Esophagus muscularis mucosa (tissue), 4 donors: ENCODE results near the gene CNOT1. TPM values are rescaled to one million over a fixed set of nuclear protein-coding genes. Genes with fewer than 3 reads are reported as not detected.

ENCODE experiments used
- DNase-seq: peaks from one replicate; pipeline ENCODE4 v3.0.0-alpha.2; 2017; ENCODE audit errors: extremely low spot score
- H3K27ac ChIP-seq, 4 donors: fragments of 200-600 bp; sonication (generic); replicated peaks in 1 of 4; 1 replicate in 3 of 4; 2 replicates in 1 of 4; pipeline ENCODE4 v1.5.1; 2016 to 2019; ENCODE audit warnings: mild to moderate bottlenecking in 1 of 4
- H3K27me3 ChIP-seq, 4 donors: fragments of 200-600 bp; sonication (generic); one replicate each; pipeline versions ENCODE4 v1.5.1 to v1.6.0; 2016 to 2019
- H3K36me3 ChIP-seq, 4 donors: fragments of 200-600 bp; sonication (generic); one replicate each; pipeline ENCODE4 v1.5.1; 2016 to 2019
- H3K4me1 ChIP-seq, 4 donors: fragments of 200-600 bp; sonication (generic); one replicate each; pipeline ENCODE4 v1.5.1; 2016 to 2019
- H3K4me3 ChIP-seq, 4 donors: fragments of 200-600 bp; sonication (generic); 1 replicate in 2 of 4; 2 replicates in 2 of 4; pipeline ENCODE4 v1.5.1; 2016 to 2019; ENCODE audit warnings: mild to moderate bottlenecking in 4 of 4, moderate library complexity in 1 of 4
- H3K9me3 ChIP-seq, 4 donors: fragments of 200-600 bp; sonication (generic); 1 replicate in 3 of 4; 2 replicates in 1 of 4; pipeline ENCODE4 v1.5.1; 2016 to 2019
- EP300 ChIP-seq: sonication (generic); formaldehyde crosslinking; IDR thresholded peaks from one replicate; pipeline ENCODE4 v1.6.1; 2017; ENCODE audit warnings: antibody characterized with exemption
- POLR2A ChIP-seq: fragments of 450-650 bp; IDR thresholded peaks from one replicate; pipeline ENCODE4 v1.6.1; 2017; ENCODE audit warnings: antibody characterized with exemption, moderate library complexity, mild to moderate bottlenecking, low read depth
- POLR2AphosphoS5 ChIP-seq, 2 donors: sonication (generic); formaldehyde crosslinking; IDR thresholded peaks; one replicate each; pipeline ENCODE4 v1.6.1; 2017; ENCODE audit warnings: antibody characterized with exemption in 2 of 2
- WGBS: methylation state at CpG from one replicate; pipeline ENCODE4 v1.1.5; 2018; 5-methylcytosine and 5-hydroxymethylcytosine counted together
- intact Hi-C: fragments of 100-400 bp; cut with DNase I; formaldehyde crosslinking; loops from one replicate; pipeline ENCODE4 v1.15.1; 2023
- total RNA-seq, 4 donors: library from RNA; depleted of rRNA; stranded (reverse); fragments of >200 nt; gene quantifications; one replicate each; pipeline versions ENCODE4 v1.1.0 to v1.2.1, GENCODE V29; 2016
- TF ChIP-seq, protein P1 (sequence below), 3 experiments: fragments of 200-600 bp in 2 of 3; fragments of 450-650 bp in 1 of 3; sonication (generic) in 2 of 3; IDR thresholded peaks; one replicate each; pipeline ENCODE4 v1.5.1; 2017 to 2019; ENCODE audit warnings: antibody characterized with exemption in 3 of 3, mild to moderate bottlenecking in 2 of 3, moderate library complexity in 1 of 3

The CNOT1 gene
- total RNA-seq, 4 donors from 2014 or later: 92.1 to 97.6 (median 95.6) TPM

DNA sequence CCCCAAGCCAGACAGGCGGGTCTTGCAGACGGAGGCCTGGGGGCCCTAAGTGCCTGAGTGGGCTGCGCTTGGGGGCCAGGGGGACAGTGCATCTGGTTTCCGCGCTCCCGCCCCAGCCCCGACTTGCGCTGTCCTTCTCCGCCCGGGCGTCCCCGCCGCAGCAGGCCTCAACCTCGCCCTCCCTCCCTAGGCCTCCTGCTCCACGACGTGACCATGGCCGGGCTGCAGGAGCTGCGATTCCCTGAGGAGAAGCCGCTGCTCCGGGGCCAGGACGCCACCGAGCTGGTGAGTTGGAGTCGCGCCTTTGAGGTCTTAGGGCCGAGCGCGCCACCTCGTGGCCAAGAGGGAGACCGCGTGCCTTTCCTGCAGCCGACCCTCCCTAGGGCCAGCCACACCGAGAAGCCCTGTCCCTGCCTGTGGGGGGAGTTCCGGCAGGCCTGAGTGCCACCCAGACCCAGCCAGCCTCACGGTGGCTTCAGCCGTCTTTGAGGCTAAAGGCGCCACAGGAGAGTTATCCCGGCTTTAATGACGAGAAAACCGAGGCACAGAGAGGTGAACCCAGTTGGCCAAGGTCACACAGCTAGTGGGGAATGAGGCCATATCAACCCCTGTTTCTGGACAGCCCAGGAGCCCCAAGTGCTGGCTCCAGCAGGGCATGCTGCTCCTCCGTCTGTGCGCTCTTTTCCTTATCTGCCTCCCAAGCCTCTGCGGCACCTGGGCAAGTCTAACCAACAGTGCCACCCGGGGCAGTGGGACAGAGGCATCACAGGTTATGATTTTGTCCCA lies 141.9 kb downstream of the CNOT1 start:
- DNase-seq: no peak
- no peaks in the 10 kb centered on the region for H3K9me3 ChIP-seq
- H3K36me3 ChIP-seq: peaks cover 0 to 10% (median 0%) of the 10 kb centered on the region in 4 donors
- intact Hi-C loops: loop anchor here (1.0 to 5.0 kb wide), 2 partner anchors 151 to 465 kb away; no protein-coding TSS in a partner anchor
- WGBS: 48% methylated on average over 10 of the region's 43 CpGs
- TF ChIP-seq POLR2AphosphoS5 (IDR thresholded peaks at IDR 0.05): peak in 1 of 2 donors; percentile 34
- TF ChIP-seq, protein P1, sequence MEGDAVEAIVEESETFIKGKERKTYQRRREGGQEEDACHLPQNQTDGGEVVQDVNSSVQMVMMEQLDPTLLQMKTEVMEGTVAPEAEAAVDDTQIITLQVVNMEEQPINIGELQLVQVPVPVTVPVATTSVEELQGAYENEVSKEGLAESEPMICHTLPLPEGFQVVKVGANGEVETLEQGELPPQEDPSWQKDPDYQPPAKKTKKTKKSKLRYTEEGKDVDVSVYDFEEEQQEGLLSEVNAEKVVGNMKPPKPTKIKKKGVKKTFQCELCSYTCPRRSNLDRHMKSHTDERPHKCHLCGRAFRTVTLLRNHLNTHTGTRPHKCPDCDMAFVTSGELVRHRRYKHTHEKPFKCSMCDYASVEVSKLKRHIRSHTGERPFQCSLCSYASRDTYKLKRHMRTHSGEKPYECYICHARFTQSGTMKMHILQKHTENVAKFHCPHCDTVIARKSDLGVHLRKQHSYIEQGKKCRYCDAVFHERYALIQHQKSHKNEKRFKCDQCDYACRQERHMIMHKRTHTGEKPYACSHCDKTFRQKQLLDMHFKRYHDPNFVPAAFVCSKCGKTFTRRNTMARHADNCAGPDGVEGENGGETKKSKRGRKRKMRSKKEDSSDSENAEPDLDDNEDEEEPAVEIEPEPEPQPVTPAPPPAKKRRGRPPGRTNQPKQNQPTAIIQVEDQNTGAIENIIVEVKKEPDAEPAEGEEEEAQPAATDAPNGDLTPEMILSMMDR (IDR thresholded peaks at IDR 0.05): peak in 2 of 3 experiments; percentile 85 to 93
- TF ChIP-seq EP300: no peak
- no peak for TF ChIP-seq POLR2A
- no peak overlapping the region for H3K27ac ChIP-seq
- H3K27me3 ChIP-seq: no peaks in the 10 kb centered on the region
- H3K4me1 ChIP-seq: peaks cover 10 to 32% (median 14%) of the 10 kb centered on the region in 4 donors
- H3K4me3 ChIP-seq: peak overlapping the region; percentile 31 to 45 (median 36)

DNA sequence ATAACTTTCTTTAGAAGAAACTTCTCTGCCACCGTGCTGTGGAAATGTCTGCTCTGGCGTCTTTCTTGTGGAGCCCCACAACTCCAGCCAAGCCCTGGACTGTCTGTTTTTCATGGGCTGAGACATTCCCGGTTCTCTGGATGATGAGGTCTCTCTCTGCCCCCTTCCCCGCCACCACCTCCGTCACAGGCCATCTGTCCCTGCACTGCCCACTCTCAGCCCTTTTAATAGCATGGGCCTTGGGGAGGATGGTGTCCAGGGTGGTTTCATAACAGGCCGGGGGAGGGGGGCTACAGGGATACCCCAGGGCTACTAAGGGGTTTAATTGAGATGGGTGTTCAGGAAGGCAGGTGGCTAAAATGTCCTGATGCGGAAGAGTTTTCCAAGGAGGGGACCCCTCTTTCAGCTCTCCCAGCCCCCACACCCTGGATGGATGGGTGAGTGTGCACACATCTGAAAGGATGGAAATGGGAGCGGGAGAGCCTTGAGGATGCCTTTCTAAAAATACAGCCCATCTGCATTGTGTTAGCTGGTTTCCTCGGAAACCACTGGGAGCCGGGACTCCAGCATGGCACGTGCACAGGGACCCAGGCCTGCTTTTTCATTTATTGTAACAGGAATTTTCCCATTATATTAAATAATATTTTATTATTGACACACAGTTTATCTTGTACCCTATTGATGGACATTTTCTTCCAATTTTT lies 144.3 kb downstream of the CNOT1 start:
- WGBS: 64% methylated on average over 11 of the region's 11 CpGs
- TF ChIP-seq EP300 (no peak), POLR2A (no peak), POLR2AphosphoS5 (IDR thresholded peaks at IDR 0.05) (no peak)
- TF ChIP-seq, protein P1 (IDR thresholded peaks at IDR 0.05): no peak
- Histone ChIP-seq H3K36me3 (peaks cover 0 to 8% (median 0%) of the 10 kb centered on the region in 4 donors), H3K27me3 (no peaks in the 10 kb centered on the region), H3K27ac (no peak overlapping the region), H3K4me1 (peaks cover 10 to 40% (median 14%) of the 10 kb centered on the region in 4 donors), H3K9me3 (no peaks in the 10 kb centered on the region), H3K4me3 (no peak overlapping the region)
- intact Hi-C loops: loop anchor here (5.0 kb wide), 1 partner anchor 463 kb away; no protein-coding TSS in a partner anchor
- DNase-seq: no peak

DNA sequence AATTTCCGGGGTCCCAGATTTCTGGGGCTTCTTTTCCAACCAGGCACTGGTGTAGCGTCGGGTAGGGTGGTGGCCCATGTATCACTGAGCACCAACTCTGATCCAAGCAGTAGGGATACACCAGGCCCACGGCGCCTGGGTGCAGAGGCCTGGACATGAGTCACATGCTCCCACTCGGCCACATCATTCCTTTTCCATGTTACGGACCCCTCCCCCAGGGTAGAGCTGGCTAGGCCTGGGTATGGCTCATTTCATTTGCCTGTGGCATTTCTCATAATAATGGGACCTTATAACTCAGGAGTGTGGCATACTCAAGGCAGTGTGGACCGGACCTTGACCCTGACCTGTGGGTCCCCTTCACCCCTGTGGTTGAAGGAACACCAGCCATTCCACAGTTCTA lies 147.7 kb downstream of the CNOT1 start:
- intact Hi-C loops: no loop called here
- no peak for DNase-seq
- Histone ChIP-seq H3K9me3 (no peaks in the 10 kb centered on the region), H3K36me3 (no peaks in the 10 kb centered on the region), H3K4me3 (no peak overlapping the region), H3K27me3 (no peaks in the 10 kb centered on the region), H3K27ac (no peak overlapping the region), H3K4me1 (peaks cover 3 to 45% (median 5%) of the 10 kb centered on the region in 4 donors)
- WGBS: 81% methylated on average over 5 of the region's 8 CpGs
- TF ChIP-seq, protein P1 (IDR thresholded peaks at IDR 0.05): no peak
- TF ChIP-seq POLR2AphosphoS5 (IDR thresholded peaks at IDR 0.05): no peak
- no peak for TF ChIP-seq POLR2A
- TF ChIP-seq EP300: no peak

DNA sequence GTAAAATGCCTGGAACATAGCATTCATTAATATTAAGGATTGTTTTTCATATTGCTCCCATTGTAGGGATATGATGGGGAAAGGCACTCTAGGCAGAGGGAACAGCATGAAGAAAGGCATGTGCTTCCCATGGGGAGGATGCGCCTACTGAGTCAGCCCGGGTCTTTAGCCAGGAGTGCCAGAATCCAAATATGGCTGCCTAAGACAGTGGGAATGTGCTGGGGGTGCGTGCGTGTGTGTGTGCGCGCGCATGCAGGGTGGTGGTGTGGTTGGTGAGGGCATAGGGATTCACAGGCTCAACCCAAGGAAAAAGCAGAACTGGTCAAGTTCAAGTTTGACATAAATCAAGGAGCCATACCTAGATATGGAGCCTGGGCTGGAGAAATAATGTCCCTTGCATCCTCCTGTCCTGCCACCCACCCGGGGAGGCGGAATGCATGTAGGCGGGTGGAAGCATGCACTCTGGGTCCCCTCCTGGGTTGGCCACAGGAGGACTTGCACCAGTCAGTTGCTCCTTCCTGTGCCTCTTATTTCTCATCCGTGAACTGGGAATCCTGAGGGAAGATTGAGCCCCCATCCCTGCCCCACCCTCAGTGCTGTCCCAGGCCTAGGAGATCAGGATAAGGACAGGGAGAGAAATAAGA lies 148.3 kb downstream of the CNOT1 start:
- Histone ChIP-seq H3K4me3 (no peak overlapping the region), H3K27me3 (no peaks in the 10 kb centered on the region), H3K4me1 (peaks cover 3 to 43% (median 5%) of the 10 kb centered on the region in 4 donors), H3K27ac (no peak overlapping the region), H3K9me3 (no peaks in the 10 kb centered on the region), H3K36me3 (no peaks in the 10 kb centered on the region)
- TF ChIP-seq EP300: no peak
- TF ChIP-seq, protein P1 (IDR thresholded peaks at IDR 0.05): no peak
- TF ChIP-seq POLR2AphosphoS5 (IDR thresholded peaks at IDR 0.05): no peak
- no peak for TF ChIP-seq POLR2A
- DNase-seq: no peak
- whole genome bisulfite sequencing: 95% methylated on average over 11 of the region's 11 CpGs
- intact Hi-C loops: no loop called here
